HG03139 (cell line): ENCODE data around the gene OR7D4.
"Not testable (repeated sequence)": the region's sequence is repeated elsewhere in the genome, so short reads cannot be mapped to it uniquely, and the experiment has no call there.

ENCODE experiments used
- ATAC-seq: cut with Tn5 transposase; IDR thresholded peaks from one replicate; pipeline ENCODE4 v1.9.1; 2021; ENCODE audit not compliant: unreplicated experiment

The OR7D4 gene

DNA sequence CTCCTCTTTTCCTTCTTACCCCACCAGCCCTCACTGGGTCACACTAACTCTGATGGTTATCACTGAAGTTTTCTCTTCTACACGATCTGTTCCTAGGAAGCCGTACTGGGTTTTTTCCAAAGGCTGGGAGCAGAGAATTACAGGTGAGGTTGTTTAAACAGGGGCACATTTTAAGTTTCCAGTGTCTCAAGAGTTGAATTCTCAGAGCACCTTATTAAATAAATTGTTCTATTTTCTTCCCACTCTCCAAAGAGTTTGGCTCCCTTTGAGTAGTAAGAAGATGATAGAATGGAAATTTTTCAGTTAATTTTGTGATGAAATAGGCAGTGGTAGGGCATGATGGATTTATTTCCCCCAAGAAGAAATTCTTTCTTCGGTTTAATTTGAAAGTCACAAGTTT, at the start of gene OR7D4:
OR7D4 (minus strand) TSS at position 101 of the 400 bp plus-strand sequence. CDS start 4,752 bp downstream, outside the sequence.
- ATAC-seq, result no peak

GRCh38 chr19:9251236-9251635, 31.8 kb upstream of the OR7D4 start:
- no peak for ATAC-seq

DNA sequence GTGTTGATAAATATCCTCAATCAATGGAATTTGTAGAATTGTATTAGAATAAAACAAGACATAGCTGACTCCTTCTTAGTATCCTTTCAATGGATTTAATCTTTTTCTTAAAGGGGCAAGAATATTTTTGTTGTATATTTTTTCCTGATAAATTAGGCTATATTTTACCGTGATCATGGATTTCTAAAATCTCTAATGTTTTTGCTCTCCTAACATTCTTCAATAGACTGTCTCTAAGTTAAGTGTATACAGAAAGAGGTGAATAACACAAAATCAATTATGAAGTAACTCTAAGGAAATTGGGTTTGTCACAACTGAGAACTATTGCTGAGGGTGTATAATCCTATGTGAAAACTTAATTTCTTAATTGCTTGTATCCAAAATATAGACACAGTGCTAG, 31.2 kb upstream of the OR7D4 start, which contains the start of gene OR7E24:
OR7E24 (plus strand) TSS at position 301 of the 400 bp plus-strand sequence. CDS start 114 bp downstream, outside the sequence.
- no peak for ATAC-seq

DNA sequence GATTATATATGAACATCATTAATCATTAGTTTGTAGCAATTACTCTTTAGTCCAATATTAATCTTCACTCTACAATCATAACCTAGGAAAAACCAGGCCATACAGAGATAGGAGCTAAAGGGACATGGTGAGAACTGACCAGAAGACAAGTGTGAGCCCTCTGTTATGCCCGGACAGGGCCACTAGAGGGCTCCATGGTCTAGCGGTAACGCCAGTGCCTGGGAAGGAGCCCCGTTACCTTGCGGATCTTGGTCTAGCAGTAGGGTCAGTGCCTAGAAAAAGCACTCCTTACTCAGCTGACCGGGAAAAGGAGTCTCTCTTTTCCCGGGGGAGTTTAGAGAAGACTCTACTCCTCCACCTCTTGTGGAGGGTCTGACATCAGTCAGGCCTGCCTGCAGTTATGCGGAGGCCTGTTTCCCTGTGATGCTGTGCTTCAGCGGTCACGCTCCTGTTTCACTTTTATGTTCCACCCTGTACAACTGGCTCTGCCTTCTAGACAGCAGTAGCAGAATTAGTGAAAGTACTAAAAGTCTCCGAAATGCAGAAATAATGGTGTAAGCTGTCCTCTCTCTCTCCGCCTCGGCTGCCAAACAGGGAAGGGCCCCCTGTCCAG, 13.8 kb downstream of the OR7D4 start:
- ATAC-seq, result no peak

GRCh38 chr19:9198044-9198443, 21.3 kb downstream of the OR7D4 start:
- not testable (repeated sequence) for ATAC-seq

DNA sequence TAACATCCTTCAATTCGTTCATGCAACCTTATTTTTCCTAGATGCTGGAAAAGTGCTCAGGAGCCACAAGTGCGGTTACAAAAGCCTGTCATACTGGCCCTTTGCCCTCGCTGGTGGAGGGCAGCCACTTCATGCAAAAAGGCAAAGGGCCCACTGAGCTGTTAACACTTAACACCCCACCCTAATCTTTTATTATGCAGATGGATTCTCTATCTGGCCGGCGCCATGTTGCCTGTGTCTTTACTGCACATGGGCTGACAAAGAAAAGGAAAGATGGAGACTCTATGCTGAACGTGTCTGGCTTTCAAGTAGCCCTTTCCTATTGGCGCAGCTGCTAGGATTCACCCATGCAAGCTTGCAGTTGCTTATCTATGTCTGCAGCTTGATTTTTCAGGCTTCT, 29.9 kb downstream of the OR7D4 start:
- ATAC-seq, result no peak

GRCh38 chr19:9187191-9187590, 32.2 kb downstream of the OR7D4 start:
- ATAC-seq, result no peak

DNA sequence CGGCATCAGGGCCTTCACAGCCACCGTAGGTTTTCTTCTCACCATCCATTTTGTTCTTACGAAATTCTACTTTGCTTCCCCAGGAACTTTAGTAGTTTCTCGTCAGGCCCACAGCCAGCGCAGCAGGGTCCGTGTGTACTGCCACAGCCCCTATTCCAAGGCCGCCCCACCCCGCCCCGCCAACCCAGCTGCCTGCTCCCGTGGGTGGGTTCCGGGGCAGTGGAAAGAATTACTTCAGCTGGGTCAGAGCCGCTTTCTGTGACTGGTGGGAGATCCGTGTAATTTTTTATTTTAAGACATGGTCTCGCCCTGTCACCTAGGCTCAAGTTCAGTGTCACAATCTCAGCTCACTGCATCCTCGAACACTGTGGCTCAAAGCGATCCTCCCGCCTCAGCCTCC, 36.4 kb downstream of the OR7D4 start:
- no peak for ATAC-seq

GRCh38 chr19:9178901-9179300, 40.5 kb downstream of the OR7D4 start, which contains the start of gene OR7D2:
TSS of gene OR7D2 (plus strand) at chr19:9178979. CDS start at chr19:9185782, 6,803 bp downstream.
- no peak for ATAC-seq

DNA sequence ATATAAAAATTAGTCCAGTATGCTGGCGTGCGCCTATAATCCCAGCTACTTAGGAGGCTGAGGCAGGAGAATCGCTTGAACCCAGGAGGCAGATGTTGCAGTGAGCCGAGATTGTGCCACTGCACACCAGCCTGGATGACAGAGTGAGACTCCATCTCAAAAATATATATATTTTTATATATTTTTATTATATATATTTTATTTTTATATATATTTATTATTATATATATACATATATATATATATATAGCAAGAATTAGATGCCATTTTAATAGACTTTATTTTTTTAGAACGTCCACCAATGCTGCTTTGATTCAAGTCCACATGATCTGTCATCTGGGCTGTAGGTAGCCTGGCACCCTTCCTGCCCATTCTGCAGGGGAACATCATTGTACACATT, 44.1 kb downstream of the OR7D4 start:
- no peak for ATAC-seq

DNA sequence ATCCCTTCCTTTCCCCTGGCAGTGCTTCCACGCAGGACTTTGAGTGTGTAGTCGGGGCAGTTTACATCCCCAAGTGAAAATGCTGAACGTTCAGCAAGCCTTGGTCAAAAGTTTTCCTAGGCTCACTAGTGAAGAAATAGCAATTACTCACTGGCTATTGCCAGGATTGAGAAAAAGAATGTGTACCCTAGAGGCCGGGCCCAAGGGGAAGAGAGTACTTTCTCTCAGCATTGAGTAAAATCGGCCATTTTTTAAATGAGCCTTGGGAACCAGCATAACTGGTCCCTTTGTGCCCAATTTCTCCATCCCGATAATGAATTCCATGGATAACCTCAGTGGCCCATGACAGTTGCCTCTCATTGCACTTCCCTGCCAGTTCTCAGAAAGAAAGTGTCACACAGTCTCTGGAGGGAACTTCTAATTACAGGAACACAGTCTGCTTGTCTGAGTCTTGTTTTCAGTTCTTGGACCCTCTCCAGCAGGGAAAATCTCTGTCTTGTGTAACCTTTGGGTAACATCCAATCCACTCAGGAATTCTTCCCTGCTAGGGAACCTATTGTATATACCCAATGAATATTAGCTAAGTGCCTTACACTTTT, 47.9 kb downstream of the OR7D4 start:
- ATAC-seq, result no peak

- no peak for ATAC-seq
Measured at GRCh38 chr19:9166846-9167245, 52.5 kb downstream of the OR7D4 start.

DNA sequence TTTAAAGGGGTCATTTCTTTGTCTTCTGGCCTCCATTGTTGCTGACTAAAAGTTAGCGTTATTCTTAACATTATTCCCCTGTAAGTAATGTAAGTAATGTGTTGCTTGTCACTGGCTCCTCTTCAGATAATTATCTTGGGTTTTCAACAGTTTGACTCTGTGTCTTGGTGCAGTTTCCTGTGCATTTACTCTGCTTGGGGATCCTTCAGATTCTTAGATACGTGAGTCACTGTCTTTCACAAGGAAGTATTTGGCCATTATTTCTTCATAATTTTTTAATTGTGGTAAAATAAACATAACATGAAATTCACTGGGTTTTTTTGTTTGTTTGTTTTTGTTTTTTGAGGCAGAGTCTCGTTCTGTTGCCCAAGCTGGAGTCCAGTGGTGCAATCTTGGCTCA, 54.1 kb downstream of the OR7D4 start:
- ATAC-seq, result no peak

GRCh38 chr19:9161427-9161826, 58.0 kb downstream of the OR7D4 start:
- no peak for ATAC-seq
